Fibroblast of pulmonary artery (primary cell): Measurements from ENCODE around the gene WFDC11.

Experiments used
- DNase-seq: peaks from one replicate; pipeline ENCODE4 v3.0.0-alpha.2; 2010; ENCODE audit warnings: low read depth
- H3K4me3 ChIP-seq: replicated peaks from 2 replicates; pipeline ENCODE4 v1.5.1; 2011; ENCODE audit warnings: low read depth, mild to moderate bottlenecking, control low read depth, low read length, moderate library complexity
- CTCF ChIP-seq: IDR thresholded peaks from 2 replicates; pipeline ENCODE4 v1.5.1; 2011; ENCODE audit warnings: mild to moderate bottlenecking, control low read depth, low read length, inconsistent platforms; ENCODE audit errors: missing control alignments

WFDC11 gene

GRCh38 chr20:45639687-45640086 is 30.4 kb downstream of the WFDC11 start:
- no peak for DNase-seq
- TF ChIP-seq CTCF = no peak
- no peak overlapping the region for H3K4me3 ChIP-seq

- TF ChIP-seq CTCF = no peak
- no peak overlapping the region for H3K4me3 ChIP-seq
- DNase-seq = no peak
Observed at GRCh38 chr20:45636513-45636912, 33.5 kb downstream of the WFDC11 start.

- no peak for DNase-seq
- TF ChIP-seq CTCF = no peak
- H3K4me3 ChIP-seq = no peak within 1 kb of the TSS
Observed at GRCh38 chr20:45631184-45631583, 38.9 kb downstream of the WFDC11 start, which contains the start of gene WFDC9. Gene WFDC9 (minus strand): TSS chr20:45631284. CDS start chr20:45610181, 21,103 bp downstream.

GRCh38 chr20:45630371-45630770 is 39.7 kb downstream of the WFDC11 start:
- TF ChIP-seq CTCF = no peak
- H3K4me3 ChIP-seq = no peak overlapping the region
- DNase-seq = no peak

GRCh38 chr20:45629496-45630100 is 40.4 kb downstream of the WFDC11 start, which contains the start of gene WFDC10A:
Gene WFDC10A (plus strand): TSS chr20:45629739. CDS start chr20:45629814, 75 bp downstream.
- peak; percentile 79 for TF ChIP-seq CTCF
- peak; percentile 56 for DNase-seq

GRCh38 chr20:45626540-45626939 is 43.5 kb downstream of the WFDC11 start:
- TF ChIP-seq CTCF = no peak
- DNase-seq = no peak
- no peak overlapping the region for H3K4me3 ChIP-seq

More at GRCh38 chr20:45629496-45630100, 40.4 kb downstream of the WFDC11 start, which contains the start of gene WFDC10A:
- no peak within 1 kb of the TSS for H3K4me3 ChIP-seq

- TF ChIP-seq CTCF = no peak
- no peak for DNase-seq
- no peak overlapping the region for H3K4me3 ChIP-seq
Observed at GRCh38 chr20:45621593-45621992, 48.4 kb downstream of the WFDC11 start.
